Natural killer cell (primary cell): Measurements from ENCODE around the gene FAM53B. TPM values are rescaled to one million over a fixed set of nuclear protein-coding genes. Genes with fewer than 3 reads are reported as not detected.

Experiments
- ATAC-seq, 3 donors: fragments of 150-1000 bp in 2 of 3; fragments of 200-7000 bp in 1 of 3; cut with Tn5 transposase; 1 replicate in 1 of 3; 2 replicates in 2 of 3; pipeline ENCODE4 v1.10.0; 2021; ENCODE audit warnings: mild to moderate bottlenecking in 2 of 3, moderate library complexity in 2 of 3
- DNase-seq, 2 donors: peaks; one replicate each; pipeline versions ENCODE4 v3.0.0 to v3.0.0-alpha.2; 2013 to 2021; ENCODE audit warnings: mixed read lengths in 1 of 2
- H3K27ac ChIP-seq: one replicate; pipeline ENCODE4 v1.5.1; 2013; ENCODE audit warnings: mild to moderate bottlenecking, low read length
- H3K27me3 ChIP-seq: one replicate; pipeline ENCODE4 v1.6.1; 2013; ENCODE audit warnings: low read length; ENCODE audit not compliant: control insufficient read depth, insufficient read depth
- H3K36me3 ChIP-seq: one replicate; pipeline ENCODE4 v1.6.1; 2013; ENCODE audit warnings: low read length; ENCODE audit not compliant: control insufficient read depth, insufficient read depth
- H3K4me1 ChIP-seq: one replicate; pipeline ENCODE4 v1.6.1; 2013; ENCODE audit warnings: low read length; ENCODE audit not compliant: control insufficient read depth, insufficient read depth
- H3K4me3 ChIP-seq: one replicate; pipeline ENCODE4 v1.5.1; 2013; ENCODE audit warnings: low read length
- H3K9me3 ChIP-seq: one replicate; pipeline ENCODE4 v1.6.1; 2013; ENCODE audit warnings: low read length; ENCODE audit not compliant: control insufficient read depth, insufficient read depth
- H3K27ac Mint-ChIP-seq, 2 donors: one replicate each; pipeline ENCODE4 v1.8.0; 2022; ENCODE audit warnings: mild to moderate bottlenecking in 2 of 2, mixed read lengths in 2 of 2, moderate library complexity in 1 of 2
- H3K27me3 Mint-ChIP-seq, 2 donors: one replicate each; pipeline ENCODE4 v1.8.0; 2022; ENCODE audit warnings: low read depth in 2 of 2, mixed read lengths in 2 of 2
- H3K36me3 Mint-ChIP-seq: one replicate; pipeline ENCODE4 v1.8.0; 2022; ENCODE audit warnings: mixed read lengths
- H3K4me1 Mint-ChIP-seq, 2 donors: one replicate each; pipeline ENCODE4 v1.8.0; 2022; ENCODE audit warnings: mixed read lengths in 2 of 2
- H3K4me3 Mint-ChIP-seq: one replicate; pipeline ENCODE4 v1.8.0; 2022; ENCODE audit warnings: mild to moderate bottlenecking, moderate library complexity, mixed read lengths
- H3K9me3 Mint-ChIP-seq, 2 donors: one replicate each; pipeline ENCODE4 v1.8.0; 2022; ENCODE audit warnings: mixed read lengths in 2 of 2
- CTCF ChIP-seq: fragments of 200-600 bp; IDR thresholded peaks from one replicate; pipeline ENCODE4 v1.8.0; 2022; ENCODE audit warnings: antibody characterized with exemption
- WGBS: methylation state at CpG from one replicate; pipeline ENCODE4 v1.1.7; 2013; ENCODE audit warnings: missing lambda C conversion rate; ENCODE audit not compliant: insufficient coverage; 5-methylcytosine and 5-hydroxymethylcytosine counted together
- intact Hi-C: fragments of 100-400 bp; cut with micrococcal nuclease; formaldehyde crosslinking; loops from one replicate; pipeline ENCODE4 v1.14.2; 2022
- total RNA-seq, 4 donors: library from RNA; stranded (reverse); fragments of 120-200 nt in 1 of 4; gene quantifications; one replicate each; pipeline versions ENCODE4 v1.2.3 to v1.2.4, GENCODE V29; 2013 to 2022

The FAM53B gene
- total RNA-seq, 3 donors from 2014 or later (not counting 1 experiment from before 2014, with no cell fraction given), result 77.4 to 172 (median 121) TPM

GRCh38 chr10:124644236-124644635, 99.9 kb downstream of the FAM53B start:
- Mint-ChIP-seq H3K36me3 (no peaks in the 10 kb centered on the region), H3K27me3 (no peaks in the 10 kb centered on the region), H3K4me1 (peaks cover 69 to 94% of the 10 kb centered on the region in 2 donors), H3K27ac (peak overlapping the region; percentile 57 to 99), H3K4me3 (no peak overlapping the region), H3K9me3 (no peaks in the 10 kb centered on the region)
- intact Hi-C loops, result no loop called here
- ATAC-seq (no peak), DNase-seq (no peak)
- Histone ChIP-seq H3K4me3 (no peak overlapping the region), H3K9me3 (no peaks in the 10 kb centered on the region), H3K4me1 (peaks cover 99% of the 10 kb centered on the region), H3K27ac (no peak overlapping the region), H3K27me3 (no peaks in the 10 kb centered on the region), H3K36me3 (no peaks in the 10 kb centered on the region)
- TF ChIP-seq CTCF, result no peak
- 94% methylated on average over 4 of the region's 4 CpGs for WGBS

GRCh38 chr10:124643330-124644009, 100.7 kb downstream of the FAM53B start:
- Mint-ChIP-seq H3K4me1 (peaks cover 61 to 91% of the 10 kb centered on the region in 2 donors), H3K36me3 (no peaks in the 10 kb centered on the region), H3K4me3 (peak overlapping the region; percentile 28), H3K9me3 (no peaks in the 10 kb centered on the region), H3K27me3 (no peaks in the 10 kb centered on the region), H3K27ac (peak overlapping the region; percentile 57 to 99)
- DNase-seq, result no peak
- no peak for TF ChIP-seq CTCF
- H3K9me3 ChIP-seq, result no peaks in the 10 kb centered on the region
- intact Hi-C loops, result no loop called here
- H3K4me1 ChIP-seq, result peaks cover 99% of the 10 kb centered on the region
- no peak for ATAC-seq
- H3K27ac ChIP-seq, result no peak overlapping the region
- no peaks in the 10 kb centered on the region for H3K27me3 ChIP-seq
- WGBS, result 97% methylated on average over 30 of the region's 30 CpGs
- no peak overlapping the region for H3K4me3 ChIP-seq
- H3K36me3 ChIP-seq, result no peaks in the 10 kb centered on the region

- Mint-ChIP-seq H3K4me3 (peak overlapping the region; percentile 77), H3K4me1 (peaks cover 56 to 91% of the 10 kb centered on the region in 2 donors), H3K27ac (peak overlapping the region; percentile 96 to 99), H3K36me3 (no peaks in the 10 kb centered on the region), H3K9me3 (no peaks in the 10 kb centered on the region), H3K27me3 (no peaks in the 10 kb centered on the region)
- intact Hi-C loops, result no loop called here
- ATAC-seq, result peak; percentile 65 to 73 (median 69)
- peak; percentile 48 to 63 for DNase-seq
- Histone ChIP-seq H3K36me3 (no peaks in the 10 kb centered on the region), H3K27me3 (no peaks in the 10 kb centered on the region), H3K27ac (peak overlapping the region; percentile 92), H3K9me3 (no peaks in the 10 kb centered on the region), H3K4me1 (peaks cover 98% of the 10 kb centered on the region), H3K4me3 (no peak overlapping the region)
- 64% methylated on average over 20 of the region's 20 CpGs for WGBS
- no peak for TF ChIP-seq CTCF
Observed at GRCh38 chr10:124642088-124642710, 102.0 kb downstream of the FAM53B start.
